HUDEP-2 (cell line): ENCODE data around the gene PLXNB1.

Experiments
- DNase-seq, 76 experiments: peaks; one replicate each; lab custom pipeline; 2025; ENCODE audit not compliant: unreplicated experiment in 76 of 76; lab: John Stamatoyannopoulos, UW

The PLXNB1 gene

GRCh38 chr3:48433472-48434118 is 3.7 kb upstream of the PLXNB1 start:
- DNase-seq, result no peak

GRCh38 chr3:48432411-48433371 is 2.8 kb upstream of the PLXNB1 start:
- peak in 1 of 76 experiments; percentile 19 for DNase-seq

GRCh38 chr3:48431224-48432029 is 1.5 kb upstream of the PLXNB1 start:
- DNase-seq, result no peak

GRCh38 chr3:48430708-48431101 is 819 bp upstream of the PLXNB1 start:
- DNase-seq, result no peak

- DNase-seq, result peak in 4 of 76 experiments; percentile 9 to 25 (median 16)
These were observed 448 bp downstream of the PLXNB1 start for GRCh38 chr3:48429317-48429959.

- no peak for DNase-seq
These were observed 1.1 kb downstream of the PLXNB1 start for GRCh38 chr3:48428572-48429316.

- no peak for DNase-seq
These were observed 1.8 kb downstream of the PLXNB1 start for GRCh38 chr3:48428088-48428571.

GRCh38 chr3:48427630-48427962 is 2.3 kb downstream of the PLXNB1 start:
- no peak for DNase-seq

GRCh38 chr3:48426944-48427629 is 2.8 kb downstream of the PLXNB1 start:
- no peak for DNase-seq

- no peak for DNase-seq
These were observed 3.4 kb downstream of the PLXNB1 start for GRCh38 chr3:48426401-48426909.

GRCh38 chr3:48425281-48425812 is 4.5 kb downstream of the PLXNB1 start:
- no peak for DNase-seq

GRCh38 chr3:48423883-48424695 is 5.8 kb downstream of the PLXNB1 start:
- no peak for DNase-seq

- no peak for DNase-seq
These were observed 6.5 kb downstream of the PLXNB1 start for GRCh38 chr3:48423241-48423882.

- no peak for DNase-seq
These were observed 7.2 kb downstream of the PLXNB1 start for GRCh38 chr3:48422681-48423080.

GRCh38 chr3:48422272-48422671 is 7.6 kb downstream of the PLXNB1 start:
- no peak for DNase-seq

- no peak for DNase-seq
These were observed 9.3 kb downstream of the PLXNB1 start for GRCh38 chr3:48420561-48420960.

- DNase-seq, result no peak
These were observed 10.3 kb downstream of the PLXNB1 start for GRCh38 chr3:48419597-48419996.
